Activated CD4-positive, alpha-beta T cell treated with anti-CD3 and anti-CD28 coated beads for 4 hours (primary cell): Measurements from ENCODE around the gene OR4K2.
"Not testable (repeated sequence)": the region's sequence is repeated elsewhere in the genome, so short reads cannot be mapped to it uniquely, and the experiment has no call there.

Source experiments
- DNase-seq, 2 donors: peaks; one replicate each; pipeline ENCODE4 v3.0.0-alpha.2; 2020

Gene OR4K2

GRCh38 chr14:19874842-19875241 is at the start of gene OR4K2:
OR4K2 (plus strand) TSS chr14:19875142; CDS start chr14:19876268, 1,126 bp downstream.
- DNase-seq = no peak

GRCh38 chr14:19827626-19828244 is 47.2 kb upstream of the OR4K2 start:
- DNase-seq = not testable (repeated sequence)

- no peak for DNase-seq
Measured at GRCh38 chr14:19828314-19828713, 46.6 kb upstream of the OR4K2 start.

GRCh38 chr14:19834203-19834848 is 40.6 kb upstream of the OR4K2 start:
- not testable (repeated sequence) for DNase-seq

GRCh38 chr14:19838433-19838832 is 36.5 kb upstream of the OR4K2 start:
- DNase-seq = no peak

GRCh38 chr14:19851365-19851764 is 23.6 kb upstream of the OR4K2 start:
- DNase-seq = no peak

- not testable (repeated sequence) for DNase-seq
Measured at GRCh38 chr14:19866061-19866669, 8.8 kb upstream of the OR4K2 start.

GRCh38 chr14:19873178-19873577 is 1.8 kb upstream of the OR4K2 start:
- no peak for DNase-seq

- no peak for DNase-seq
Measured at GRCh38 chr14:19878029-19878642, 3.2 kb downstream of the OR4K2 start.

- no peak for DNase-seq
Measured at GRCh38 chr14:19895282-19895681, 20.3 kb downstream of the OR4K2 start.

GRCh38 chr14:19900999-19901398 is 26.1 kb downstream of the OR4K2 start:
- no peak for DNase-seq

GRCh38 chr14:19902409-19902808 is 27.5 kb downstream of the OR4K2 start:
- no peak for DNase-seq

- DNase-seq = no peak
Measured at GRCh38 chr14:19906665-19907064, 31.7 kb downstream of the OR4K2 start.

- no peak for DNase-seq
Measured at GRCh38 chr14:19911114-19911513, 36.2 kb downstream of the OR4K2 start.

GRCh38 chr14:19917243-19917642 is 42.3 kb downstream of the OR4K2 start:
- DNase-seq = no peak

- no peak for DNase-seq
Measured at GRCh38 chr14:19917955-19918518, 43.1 kb downstream of the OR4K2 start.

- no peak for DNase-seq
Measured at GRCh38 chr14:19918553-19919264, 43.8 kb downstream of the OR4K2 start.

- DNase-seq = no peak
Measured at GRCh38 chr14:19920021-19920657, 45.2 kb downstream of the OR4K2 start, which contains the start of gene OR4K5. OR4K5 (plus strand) TSS chr14:19920607; CDS start chr14:19920607, 0 bp downstream.

GRCh38 chr14:19930617-19931016 is 55.7 kb downstream of the OR4K2 start, which contains the start of gene OR4K1:
OR4K1 (plus strand) TSS chr14:19930917; CDS start chr14:19935667, 4,750 bp downstream.
- no peak for DNase-seq
